Panc1 (cell line): Measurements from ENCODE around the gene PEX5. TPM values are rescaled to one million over a fixed set of nuclear protein-coding genes. Genes with fewer than 3 reads are reported as not detected.

ENCODE experiments used
- ATAC-seq: fragments of 200-7000 bp; cut with Tn5 transposase; 2 replicates; pipeline ENCODE4 v1.9.1; 2020; ENCODE audit warnings: mild to moderate bottlenecking, moderate library complexity
- BruUV-seq: library from RNA; stranded (reverse); fragments of 400-500 nt; replicated peaks from 2 replicates; lab custom pipeline; 2021; lab: Mats Ljungman, UMichigan
- CTCF ChIA-PET: fragments of 300-600 bp; sonication (Branson Sonifier 250); formaldehyde crosslinking; loops from one replicate; lab custom pipeline; 2022; ENCODE audit warnings: antibody characterized with exemption; lab: Charles Lee
- POLR2A ChIA-PET: fragments of 300-600 bp; sonication (Branson Sonifier 250); formaldehyde crosslinking; loops from one replicate; lab custom pipeline; 2022; ENCODE audit warnings: antibody characterized with exemption; lab: Charles Lee
- DNase-seq: peaks from one replicate; pipeline ENCODE4 v3.0.0-alpha.2; 2010; ENCODE audit warnings: low read depth, low spot score
- H3K27ac ChIP-seq: 2 replicates; pipeline ENCODE4 v1.5.1; 2011; ENCODE audit warnings: mild to moderate bottlenecking, low read length, inconsistent platforms
- H3K27me3 ChIP-seq: fragments of 200-500 bp; sonication (Bioruptor generic); 2 replicates; pipeline ENCODE4 v1.6.0; 2014; ENCODE audit warnings: low read length, inconsistent platforms; ENCODE audit not compliant: control insufficient read depth, insufficient read depth
- H3K36me3 ChIP-seq: fragments of 200-500 bp; sonication (Bioruptor generic); 2 replicates; pipeline ENCODE4 v1.5.1; 2014; ENCODE audit warnings: inconsistent platforms, mild to moderate bottlenecking, low read length, moderate library complexity; ENCODE audit not compliant: control insufficient read depth, insufficient read depth
- H3K4me1 ChIP-seq: 2 replicates; pipeline ENCODE4 v1.5.1; 2011; ENCODE audit warnings: inconsistent platforms, mild to moderate bottlenecking, low read length, moderate library complexity; ENCODE audit not compliant: control insufficient read depth, insufficient read depth
- H3K4me3 ChIP-seq, 2 experiments: 2 replicates each; pipeline ENCODE4 v1.5.1; 2011 to 2012; ENCODE audit warnings: low read depth in 2 of 2, low read length in 2 of 2, mild to moderate bottlenecking in 2 of 2, inconsistent platforms in 1 of 2, moderate library complexity in 1 of 2
- H3K9me3 ChIP-seq: fragments of 200-500 bp; sonication (Bioruptor generic); 2 replicates; pipeline ENCODE4 v1.5.1; 2014; ENCODE audit warnings: low read depth, mild to moderate bottlenecking, inconsistent platforms, low read length, moderate library complexity; ENCODE audit not compliant: control insufficient read depth, insufficient read depth
- POLR2AphosphoS5 ChIP-seq: IDR thresholded peaks from 2 replicates; pipeline ENCODE4 v1.6.1; 2012; ENCODE audit warnings: mild to moderate bottlenecking, low read depth, low read length, moderate library complexity
- SIN3A ChIP-seq: IDR thresholded peaks from 2 replicates; pipeline ENCODE4 v1.6.1; 2012; ENCODE audit warnings: low read depth, mild to moderate bottlenecking, low read length, moderate library complexity, borderline replicate concordance; ENCODE audit not compliant: insufficient read depth
- TCF7L2 ChIP-seq: IDR thresholded peaks from 2 replicates; pipeline ENCODE4 v1.6.1; 2011; ENCODE audit warnings: mild to moderate bottlenecking, low read depth, low read length, inconsistent platforms
- in situ Hi-C: cut with HindIII; loops from 2 replicates; pipeline ENCODE4 v1.10.0; 2016; ENCODE audit warnings: low sequenced_read_pairs, low pct_unique_long_range_greater_than_20kb
- intact Hi-C: fragments of 100-400 bp; cut with micrococcal nuclease; formaldehyde crosslinking; loops from one replicate; pipeline ENCODE4 v1.10.0; 2022; ENCODE audit not compliant: unreplicated experiment
- total RNA-seq: library from RNA; stranded (reverse); gene quantifications from one replicate; pipeline ENCODE4 v1.2.1, GENCODE V29; 2021; ENCODE audit not compliant: unreplicated experiment
- TF ChIP-seq, protein P1 (sequence below), 2 experiments: IDR thresholded peaks; 2 replicates each; pipeline ENCODE4 v1.6.1; 2011 to 2012; ENCODE audit warnings: low read depth in 2 of 2, control low read depth in 1 of 2, low read length in 1 of 2, mild to moderate bottlenecking in 1 of 2, moderate library complexity in 1 of 2; ENCODE audit not compliant: insufficient read depth in 1 of 2
- TF ChIP-seq, protein P2 (sequence below): fragments of 450-650 bp; IDR thresholded peaks from 2 replicates; pipeline ENCODE4 v1.5.1; 2017; ENCODE audit warnings: mild to moderate bottlenecking

Gene PEX5
- total RNA-seq, 1 experiment from 2014 or later: 26.9 TPM

DNA sequence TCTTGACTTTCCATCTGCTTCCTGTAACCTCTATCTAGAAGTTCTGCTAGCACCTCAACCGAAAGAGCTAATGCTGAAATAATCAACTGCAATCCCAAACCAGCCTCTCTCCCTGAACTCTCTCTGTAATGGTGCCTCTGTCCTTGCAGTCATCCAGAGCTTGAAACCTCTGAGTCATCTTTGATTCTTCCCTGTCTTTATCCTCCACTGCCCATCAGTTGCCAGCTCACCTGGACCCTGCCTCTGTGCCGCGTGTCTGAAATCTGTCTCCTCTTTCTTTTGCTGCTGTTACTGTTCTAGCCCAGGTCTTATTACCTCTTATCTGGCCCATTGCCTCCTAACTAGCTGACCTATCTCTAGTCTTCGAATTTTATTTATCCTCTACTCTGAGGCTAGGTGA, 43.8 kb upstream of the PEX5 start:
- DNase-seq: no peak
- Histone ChIP-seq H3K9me3 (no peaks in the 10 kb centered on the region), H3K4me1 (no peaks in the 10 kb centered on the region), H3K4me3 (no peak overlapping the region), H3K27me3 (no peaks in the 10 kb centered on the region), H3K27ac (no peak overlapping the region), H3K36me3 (no peaks in the 10 kb centered on the region)
- POLR2A ChIA-PET: no interaction called here
- CTCF ChIA-PET: interaction anchor here (0.7 to 0.9 kb wide), 2 partner anchors 35 to 120 kb away, joined by 4 read pairs; no protein-coding TSS in a partner anchor
- BruUV-seq: no TSS peak
- intact Hi-C loops: no loop called here
- in situ Hi-C loops: no loop called here
- no peak for ATAC-seq
- TF ChIP-seq, protein P1, sequence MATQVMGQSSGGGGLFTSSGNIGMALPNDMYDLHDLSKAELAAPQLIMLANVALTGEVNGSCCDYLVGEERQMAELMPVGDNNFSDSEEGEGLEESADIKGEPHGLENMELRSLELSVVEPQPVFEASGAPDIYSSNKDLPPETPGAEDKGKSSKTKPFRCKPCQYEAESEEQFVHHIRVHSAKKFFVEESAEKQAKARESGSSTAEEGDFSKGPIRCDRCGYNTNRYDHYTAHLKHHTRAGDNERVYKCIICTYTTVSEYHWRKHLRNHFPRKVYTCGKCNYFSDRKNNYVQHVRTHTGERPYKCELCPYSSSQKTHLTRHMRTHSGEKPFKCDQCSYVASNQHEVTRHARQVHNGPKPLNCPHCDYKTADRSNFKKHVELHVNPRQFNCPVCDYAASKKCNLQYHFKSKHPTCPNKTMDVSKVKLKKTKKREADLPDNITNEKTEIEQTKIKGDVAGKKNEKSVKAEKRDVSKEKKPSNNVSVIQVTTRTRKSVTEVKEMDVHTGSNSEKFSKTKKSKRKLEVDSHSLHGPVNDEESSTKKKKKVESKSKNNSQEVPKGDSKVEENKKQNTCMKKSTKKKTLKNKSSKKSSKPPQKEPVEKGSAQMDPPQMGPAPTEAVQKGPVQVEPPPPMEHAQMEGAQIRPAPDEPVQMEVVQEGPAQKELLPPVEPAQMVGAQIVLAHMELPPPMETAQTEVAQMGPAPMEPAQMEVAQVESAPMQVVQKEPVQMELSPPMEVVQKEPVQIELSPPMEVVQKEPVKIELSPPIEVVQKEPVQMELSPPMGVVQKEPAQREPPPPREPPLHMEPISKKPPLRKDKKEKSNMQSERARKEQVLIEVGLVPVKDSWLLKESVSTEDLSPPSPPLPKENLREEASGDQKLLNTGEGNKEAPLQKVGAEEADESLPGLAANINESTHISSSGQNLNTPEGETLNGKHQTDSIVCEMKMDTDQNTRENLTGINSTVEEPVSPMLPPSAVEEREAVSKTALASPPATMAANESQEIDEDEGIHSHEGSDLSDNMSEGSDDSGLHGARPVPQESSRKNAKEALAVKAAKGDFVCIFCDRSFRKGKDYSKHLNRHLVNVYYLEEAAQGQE (IDR thresholded peaks at IDR 0.05; ENCODE audit: insufficient read depth in 1 of 2, low read depth in 2 of 2, low read length in 1 of 2): no peak
- no peak for TF ChIP-seq POLR2AphosphoS5
- TF ChIP-seq TCF7L2: no peak
- TF ChIP-seq SIN3A: no peak
- TF ChIP-seq, protein P2, sequence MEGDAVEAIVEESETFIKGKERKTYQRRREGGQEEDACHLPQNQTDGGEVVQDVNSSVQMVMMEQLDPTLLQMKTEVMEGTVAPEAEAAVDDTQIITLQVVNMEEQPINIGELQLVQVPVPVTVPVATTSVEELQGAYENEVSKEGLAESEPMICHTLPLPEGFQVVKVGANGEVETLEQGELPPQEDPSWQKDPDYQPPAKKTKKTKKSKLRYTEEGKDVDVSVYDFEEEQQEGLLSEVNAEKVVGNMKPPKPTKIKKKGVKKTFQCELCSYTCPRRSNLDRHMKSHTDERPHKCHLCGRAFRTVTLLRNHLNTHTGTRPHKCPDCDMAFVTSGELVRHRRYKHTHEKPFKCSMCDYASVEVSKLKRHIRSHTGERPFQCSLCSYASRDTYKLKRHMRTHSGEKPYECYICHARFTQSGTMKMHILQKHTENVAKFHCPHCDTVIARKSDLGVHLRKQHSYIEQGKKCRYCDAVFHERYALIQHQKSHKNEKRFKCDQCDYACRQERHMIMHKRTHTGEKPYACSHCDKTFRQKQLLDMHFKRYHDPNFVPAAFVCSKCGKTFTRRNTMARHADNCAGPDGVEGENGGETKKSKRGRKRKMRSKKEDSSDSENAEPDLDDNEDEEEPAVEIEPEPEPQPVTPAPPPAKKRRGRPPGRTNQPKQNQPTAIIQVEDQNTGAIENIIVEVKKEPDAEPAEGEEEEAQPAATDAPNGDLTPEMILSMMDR: no peak

DNA sequence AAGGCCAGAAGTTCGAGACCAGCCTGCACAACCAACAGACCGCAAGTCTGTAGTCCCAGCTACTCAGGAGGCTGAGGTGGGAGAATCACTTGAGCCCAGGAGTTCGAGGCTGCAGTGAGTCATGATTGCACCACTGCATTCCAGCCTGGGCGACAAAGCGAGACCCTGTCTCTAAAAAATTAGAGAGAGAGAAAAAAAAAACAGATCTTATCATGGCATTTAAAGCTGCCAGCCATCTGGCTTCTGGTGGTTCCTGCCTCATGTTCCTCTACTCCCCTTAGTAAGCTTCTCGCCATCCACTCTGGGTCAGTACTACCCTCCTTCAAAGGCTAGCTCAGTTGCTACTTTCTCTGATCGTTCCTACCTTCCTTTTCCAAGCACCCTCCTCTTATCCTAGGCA, 43.3 kb upstream of the PEX5 start:
- Histone ChIP-seq H3K27me3 (no peaks in the 10 kb centered on the region), H3K9me3 (no peaks in the 10 kb centered on the region), H3K4me1 (no peaks in the 10 kb centered on the region), H3K36me3 (no peaks in the 10 kb centered on the region), H3K4me3 (no peak overlapping the region), H3K27ac (no peak overlapping the region)
- TF ChIP-seq POLR2AphosphoS5 (no peak), SIN3A (no peak), TCF7L2 (no peak)
- TF ChIP-seq, protein P1 (IDR thresholded peaks at IDR 0.05; ENCODE audit: insufficient read depth in 1 of 2, low read depth in 2 of 2, low read length in 1 of 2): no peak
- TF ChIP-seq, protein P2: no peak
- BruUV-seq: no TSS peak
- DNase-seq (no peak), ATAC-seq (no peak)
- intact Hi-C loops (no loop called here), in situ Hi-C loops (no loop called here)
- ChIA-PET CTCF (interaction anchor here (0.9 kb wide), 1 partner anchor 34 kb away, joined by 4 read pairs; no protein-coding TSS in a partner anchor), POLR2A (no interaction called here)
